ENCODE results near the gene NUTM2F.
"Not testable (repeated sequence)": the region's sequence is repeated elsewhere in the genome, so short reads cannot be mapped to it uniquely, and the experiment has no call there.

NUTM2F gene

GRCh38 chr9:94289691-94290090 lies 38.8 kb downstream of the NUTM2F start:
- TF ChIP-seq, protein P1, sequence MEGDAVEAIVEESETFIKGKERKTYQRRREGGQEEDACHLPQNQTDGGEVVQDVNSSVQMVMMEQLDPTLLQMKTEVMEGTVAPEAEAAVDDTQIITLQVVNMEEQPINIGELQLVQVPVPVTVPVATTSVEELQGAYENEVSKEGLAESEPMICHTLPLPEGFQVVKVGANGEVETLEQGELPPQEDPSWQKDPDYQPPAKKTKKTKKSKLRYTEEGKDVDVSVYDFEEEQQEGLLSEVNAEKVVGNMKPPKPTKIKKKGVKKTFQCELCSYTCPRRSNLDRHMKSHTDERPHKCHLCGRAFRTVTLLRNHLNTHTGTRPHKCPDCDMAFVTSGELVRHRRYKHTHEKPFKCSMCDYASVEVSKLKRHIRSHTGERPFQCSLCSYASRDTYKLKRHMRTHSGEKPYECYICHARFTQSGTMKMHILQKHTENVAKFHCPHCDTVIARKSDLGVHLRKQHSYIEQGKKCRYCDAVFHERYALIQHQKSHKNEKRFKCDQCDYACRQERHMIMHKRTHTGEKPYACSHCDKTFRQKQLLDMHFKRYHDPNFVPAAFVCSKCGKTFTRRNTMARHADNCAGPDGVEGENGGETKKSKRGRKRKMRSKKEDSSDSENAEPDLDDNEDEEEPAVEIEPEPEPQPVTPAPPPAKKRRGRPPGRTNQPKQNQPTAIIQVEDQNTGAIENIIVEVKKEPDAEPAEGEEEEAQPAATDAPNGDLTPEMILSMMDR (conservative IDR thresholded peaks at IDR 0.05; ENCODE audit: low read depth, low read length), result no peak
- DNase-seq (ENCODE audit: low read depth), result no peak
- H3K4me3 ChIP-seq (ENCODE audit: low read length), result no peak overlapping the region

DNA sequence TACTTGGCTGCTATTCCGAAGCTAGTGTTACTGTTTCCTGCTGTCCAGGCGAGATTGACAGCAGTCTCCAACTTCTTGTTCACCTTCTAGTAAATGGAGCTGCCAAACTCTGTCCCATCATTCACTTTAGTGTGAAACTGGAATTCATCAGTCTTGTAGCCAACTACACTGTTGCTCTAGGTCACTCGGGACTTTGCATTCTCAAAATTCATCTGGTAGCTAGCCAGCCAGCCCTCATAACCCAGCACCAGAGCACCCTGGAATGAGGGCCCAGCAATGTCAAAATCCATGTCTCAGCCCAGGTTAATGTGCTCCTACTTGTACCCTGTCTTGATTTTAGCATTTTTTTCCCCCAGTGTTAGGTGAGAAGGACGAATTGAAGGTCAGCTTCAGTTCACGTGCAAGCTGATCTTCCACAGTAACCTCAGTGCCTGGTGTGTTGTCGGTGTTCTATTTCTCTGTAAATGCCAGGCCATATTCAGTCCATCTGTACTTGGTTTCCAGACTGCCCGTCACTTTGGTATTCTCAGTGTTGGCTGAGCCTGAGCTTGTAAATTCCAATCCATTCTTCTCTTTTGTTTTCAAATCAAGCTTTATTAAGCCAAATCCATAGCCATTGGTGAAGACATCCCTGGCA lies 40.4 kb downstream of the NUTM2F start:
- H3K4me3 ChIP-seq (ENCODE audit: low read length), result no peak overlapping the region
- TF ChIP-seq, protein P1 (conservative IDR thresholded peaks at IDR 0.05; ENCODE audit: low read depth, low read length), result no peak
- DNase-seq (ENCODE audit: low read depth), result no peak

DNA sequence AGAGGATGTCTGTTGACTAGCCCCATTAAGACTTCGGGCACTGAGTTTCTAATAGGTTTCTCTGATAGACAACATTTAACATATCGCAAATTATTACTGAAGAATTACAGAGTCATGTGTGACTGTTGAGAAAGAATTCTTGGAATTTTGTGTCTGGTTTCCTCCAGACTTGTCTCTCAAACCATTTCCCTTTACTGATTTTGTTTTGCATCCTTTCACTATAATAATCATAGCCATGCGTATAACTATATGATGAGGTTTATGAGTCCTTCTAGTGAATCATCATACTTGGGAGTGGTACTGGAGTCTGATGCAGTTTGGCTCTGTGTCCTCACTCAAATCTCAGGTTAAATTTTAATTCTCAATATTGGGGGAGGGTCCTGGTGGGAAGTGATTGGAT lies 42.3 kb downstream of the NUTM2F start:
- no peak for DNase-seq (ENCODE audit: low read depth)
- no peak overlapping the region for H3K4me3 ChIP-seq (ENCODE audit: low read length)
- TF ChIP-seq, protein P1 (conservative IDR thresholded peaks at IDR 0.05; ENCODE audit: low read depth, low read length), result no peak

GRCh38 chr9:94281101-94281500 lies 47.3 kb downstream of the NUTM2F start:
- TF ChIP-seq, protein P1 (conservative IDR thresholded peaks at IDR 0.05; ENCODE audit: low read depth, low read length), result no peak
- DNase-seq (ENCODE audit: low read depth), result no peak
- H3K4me3 ChIP-seq (ENCODE audit: low read length), result no peak overlapping the region

DNA sequence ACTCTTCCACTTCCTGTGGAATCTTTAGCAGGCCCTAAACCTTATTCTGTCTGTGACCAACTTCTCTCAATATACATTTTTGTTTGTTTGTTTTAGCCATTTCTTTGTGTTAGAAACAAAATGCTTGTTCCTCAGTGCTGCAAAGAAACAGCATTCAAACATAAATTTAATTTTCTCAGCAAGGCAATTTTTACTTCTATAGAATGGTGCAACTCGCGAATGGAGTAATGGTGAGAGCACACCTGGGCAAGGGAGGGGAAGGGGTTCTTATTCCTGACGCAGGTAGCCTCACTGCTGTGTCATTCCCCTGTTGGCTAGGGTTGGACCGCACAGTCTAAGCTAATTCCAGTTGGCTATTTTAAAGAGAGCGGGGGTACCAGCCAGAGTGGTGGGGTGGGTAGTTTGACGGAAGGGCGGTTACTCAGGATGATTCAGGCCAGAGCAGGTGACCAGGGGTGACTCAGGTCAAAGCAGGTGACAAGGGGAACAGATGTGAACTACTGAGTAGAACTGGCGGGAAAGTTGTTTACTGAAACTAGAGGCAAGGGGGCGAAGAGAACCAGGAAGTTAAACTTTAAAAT lies 47.9 kb downstream of the NUTM2F start:
- TF ChIP-seq, protein P1 (conservative IDR thresholded peaks at IDR 0.05; ENCODE audit: low read depth, low read length), result no peak
- DNase-seq (ENCODE audit: low read depth), result no peak
- H3K4me3 ChIP-seq (ENCODE audit: low read length), result no peak overlapping the region

- no peak for DNase-seq (ENCODE audit: low read depth)
- TF ChIP-seq, protein P1 (conservative IDR thresholded peaks at IDR 0.05; ENCODE audit: low read depth, low read length), result no peak
- no peak overlapping the region for H3K4me3 ChIP-seq (ENCODE audit: low read length)
Observed at GRCh38 chr9:94277885-94278536, 50.4 kb downstream of the NUTM2F start.

GRCh38 chr9:94277029-94277428 lies 51.4 kb downstream of the NUTM2F start:
- not testable (repeated sequence) for DNase-seq (ENCODE audit: low read depth); H3K4me3 ChIP-seq (ENCODE audit: low read length)
